GM12892 (cell line): ENCODE results near the gene CUL3.

ENCODE experiments used
- DNase-seq: peaks from one replicate; pipeline ENCODE4 v3.0.0; 2011; ENCODE audit not compliant: insufficient read length
- FAIRE-seq: peaks from 2 replicates; lab custom pipeline; 2011; peaks lifted over from hg19 to GRCh38; lab: Jason Lieb, UNC
- POLR2A ChIP-seq: IDR thresholded peaks from 2 replicates; pipeline ENCODE4 v1.6.1; 2011; ENCODE audit warnings: low read depth, low read length, control low read depth
- POLR2AphosphoS5 ChIP-seq: IDR thresholded peaks from 2 replicates; pipeline ENCODE4 v1.6.1; 2011; ENCODE audit warnings: low read depth, low read length, control low read depth
- TAF1 ChIP-seq: IDR thresholded peaks from 2 replicates; pipeline ENCODE4 v1.6.1; 2011; ENCODE audit warnings: low read depth, mild to moderate bottlenecking, control low read depth, low read length, borderline replicate concordance

Gene CUL3

DNA sequence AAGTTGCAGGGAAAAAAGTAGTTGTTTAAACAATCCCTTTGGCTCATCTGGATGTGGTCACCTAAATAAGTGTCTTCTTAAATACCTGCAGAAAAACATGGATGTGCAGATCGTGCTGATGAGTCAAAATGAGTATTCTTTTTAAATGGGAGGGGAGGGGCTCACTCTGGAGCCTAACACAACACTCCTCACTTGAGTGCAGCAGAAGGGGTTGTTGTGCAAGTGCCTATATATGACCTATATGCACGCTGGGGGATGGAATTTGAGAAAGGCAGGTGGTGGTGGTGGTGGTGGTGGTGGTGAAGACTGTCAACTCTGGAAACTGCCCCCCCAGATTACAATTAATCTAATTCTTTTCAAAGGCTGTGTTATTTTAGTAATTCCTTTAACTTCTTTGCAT, 105.3 kb downstream of the CUL3 start:
- TF ChIP-seq POLR2AphosphoS5 (no peak), TAF1 (no peak), POLR2A (no peak)
- DNase-seq (no peak), FAIRE-seq (no peak)

DNA sequence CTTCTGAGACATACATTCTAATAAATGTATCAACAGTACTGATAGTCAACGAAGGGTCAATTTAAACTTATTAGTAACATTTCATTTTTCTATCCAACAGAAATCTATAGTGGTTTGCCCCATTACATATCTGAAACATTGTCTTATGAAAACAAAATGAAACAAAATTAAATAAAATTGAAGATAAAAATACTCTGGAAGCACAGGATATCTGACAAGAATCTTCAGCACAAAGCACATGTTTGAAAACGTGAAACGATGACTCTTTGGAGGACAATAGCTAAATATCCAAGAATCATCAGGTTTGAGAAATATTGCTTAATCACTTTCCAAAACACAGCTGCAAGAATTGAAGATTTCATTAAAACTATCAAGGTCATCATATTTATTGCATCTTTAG, 112.3 kb downstream of the CUL3 start:
- FAIRE-seq (no peak), DNase-seq (no peak)
- TF ChIP-seq POLR2A (no peak), TAF1 (no peak), POLR2AphosphoS5 (no peak)

DNA sequence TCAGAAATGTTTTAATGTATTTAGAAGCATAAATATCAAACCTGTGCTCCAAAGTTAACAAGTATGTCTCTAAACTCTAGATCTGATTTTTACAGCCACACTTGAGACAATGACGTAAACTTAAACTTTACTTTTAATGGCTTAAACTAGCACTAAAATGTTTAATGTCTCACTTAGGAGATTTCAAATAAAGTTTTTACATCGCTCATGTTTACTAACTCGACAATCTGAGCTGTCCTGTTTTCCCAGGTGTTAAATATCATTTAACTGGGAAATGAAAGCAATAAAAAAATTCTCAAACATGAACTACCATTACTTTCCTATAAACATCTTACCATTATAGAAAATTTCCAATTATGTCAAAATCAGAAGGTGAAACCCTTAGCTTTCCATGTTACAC, 113.0 kb downstream of the CUL3 start:
- FAIRE-seq (no peak), DNase-seq (no peak)
- TF ChIP-seq POLR2AphosphoS5: no peak
- TF ChIP-seq POLR2A: no peak
- no peak for TF ChIP-seq TAF1

DNA sequence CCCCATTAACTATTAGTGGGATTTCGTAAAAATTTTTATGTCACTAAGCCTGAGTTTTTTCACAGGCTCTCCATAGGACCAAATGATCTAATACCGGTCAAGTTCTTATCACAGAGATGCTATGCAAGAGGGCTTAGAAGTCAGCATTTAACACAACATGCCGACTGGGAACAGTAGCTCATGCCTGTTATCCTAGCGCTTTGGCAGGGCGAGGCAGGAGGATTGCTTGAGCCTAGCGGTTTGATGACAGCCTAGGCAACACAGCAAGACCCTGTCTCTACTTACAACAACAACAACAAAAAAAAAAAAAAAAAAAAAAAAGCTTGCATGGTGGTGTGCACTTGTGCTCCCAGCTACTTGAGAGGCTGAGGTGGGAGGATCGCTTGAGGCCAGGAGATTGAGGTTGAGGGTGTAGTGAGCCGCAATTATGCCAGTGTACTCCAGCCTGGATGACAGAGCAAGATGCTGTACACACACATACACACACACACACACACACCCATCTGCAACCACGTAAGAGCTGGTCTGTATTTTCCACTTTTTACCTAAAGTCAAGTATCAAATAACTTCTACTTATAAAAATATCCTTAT, 115.7 kb downstream of the CUL3 start:
- DNase-seq: no peak
- TF ChIP-seq POLR2A (no peak), TAF1 (no peak), POLR2AphosphoS5 (no peak; the same call in 1 of the 2 replicates)
- no peak for FAIRE-seq

DNA sequence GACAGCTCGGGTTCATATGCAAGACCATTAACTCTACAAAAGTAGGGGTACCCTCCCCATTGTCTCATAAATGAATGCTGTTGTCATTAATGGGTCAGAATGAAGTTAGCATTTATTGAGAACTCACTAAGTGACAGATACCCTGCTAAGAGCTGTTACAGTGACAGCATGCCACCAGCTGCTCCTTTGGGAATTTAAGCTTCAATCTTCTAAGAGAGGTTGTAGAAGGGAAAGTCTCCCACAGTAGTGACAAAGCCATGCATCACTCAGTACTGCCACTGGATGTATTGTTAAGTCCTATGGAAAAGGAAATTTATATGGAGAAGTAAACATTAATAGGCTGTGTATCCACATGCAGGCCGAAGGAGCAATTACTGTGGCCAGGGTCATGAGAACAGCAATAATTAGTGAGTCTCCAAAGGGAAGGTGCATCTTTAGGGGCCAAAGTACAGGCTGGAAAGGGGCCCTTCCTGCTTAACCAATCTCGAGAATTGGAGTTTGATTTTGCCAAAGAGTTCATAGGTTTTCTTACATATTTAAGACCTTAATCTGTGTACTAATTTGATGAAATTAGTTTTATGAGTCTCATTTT, 118.8 kb downstream of the CUL3 start:
- FAIRE-seq (no peak), DNase-seq (no peak)
- no peak for TF ChIP-seq POLR2A
- no peak for TF ChIP-seq POLR2AphosphoS5
- TF ChIP-seq TAF1: no peak

DNA sequence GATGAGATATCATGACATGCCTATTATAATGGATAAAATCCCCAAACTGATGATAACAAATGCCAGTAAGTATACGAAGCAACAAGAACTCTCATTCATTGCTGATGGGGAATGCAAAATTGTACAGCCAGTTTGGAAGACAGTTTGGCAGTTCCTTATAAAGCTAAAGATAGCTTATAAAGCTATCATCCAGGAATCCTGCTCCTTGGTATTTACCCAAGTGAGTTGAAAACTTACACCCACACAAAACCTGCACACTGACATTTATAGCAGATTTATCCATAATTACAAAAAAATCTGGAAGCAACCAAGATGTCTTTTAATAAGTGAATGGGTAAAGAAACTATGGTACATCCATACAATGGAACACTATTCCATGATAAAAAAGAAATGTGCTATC, 123.8 kb downstream of the CUL3 start:
- FAIRE-seq (no peak), DNase-seq (no peak)

DNA sequence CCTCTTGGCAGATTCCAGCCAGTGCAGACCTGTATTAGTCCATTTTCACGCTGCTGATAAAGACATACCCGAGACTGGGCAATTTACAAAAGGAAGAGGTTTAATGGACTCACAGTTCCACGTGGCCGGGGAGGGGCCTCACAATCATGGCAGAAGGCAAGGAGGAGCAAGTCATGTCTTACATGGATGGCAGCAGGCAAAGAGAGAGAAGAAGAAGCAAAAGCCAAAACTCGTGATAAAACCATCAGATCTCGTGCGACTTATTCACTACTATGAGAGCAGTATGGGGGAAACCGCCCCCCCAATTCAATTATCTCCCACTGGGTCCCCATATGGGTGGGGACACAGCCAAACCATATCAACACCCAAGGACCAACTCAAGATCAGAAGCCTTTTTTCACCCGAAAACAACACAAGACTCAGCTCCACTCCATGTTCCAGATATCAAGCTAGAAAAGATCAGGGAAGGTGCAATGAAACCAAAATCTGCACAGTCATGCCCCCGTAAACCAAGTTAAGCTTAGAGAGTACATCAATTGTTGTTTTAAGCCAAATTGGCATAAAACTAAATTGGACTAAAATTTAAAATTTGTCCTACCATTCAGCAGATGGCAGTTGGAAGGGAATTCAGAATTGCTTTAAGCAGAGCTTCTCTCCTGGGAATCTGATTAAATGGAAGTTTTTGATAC, 127.6 kb downstream of the CUL3 start:
- TF ChIP-seq POLR2AphosphoS5 (no peak), TAF1 (no peak), POLR2A (no peak)
- no peak for FAIRE-seq
- DNase-seq: no peak

More for the DNA sequence above, 123.8 kb downstream of the CUL3 start:
- TF ChIP-seq TAF1 (no peak), POLR2A (no peak), POLR2AphosphoS5 (no peak)

DNA sequence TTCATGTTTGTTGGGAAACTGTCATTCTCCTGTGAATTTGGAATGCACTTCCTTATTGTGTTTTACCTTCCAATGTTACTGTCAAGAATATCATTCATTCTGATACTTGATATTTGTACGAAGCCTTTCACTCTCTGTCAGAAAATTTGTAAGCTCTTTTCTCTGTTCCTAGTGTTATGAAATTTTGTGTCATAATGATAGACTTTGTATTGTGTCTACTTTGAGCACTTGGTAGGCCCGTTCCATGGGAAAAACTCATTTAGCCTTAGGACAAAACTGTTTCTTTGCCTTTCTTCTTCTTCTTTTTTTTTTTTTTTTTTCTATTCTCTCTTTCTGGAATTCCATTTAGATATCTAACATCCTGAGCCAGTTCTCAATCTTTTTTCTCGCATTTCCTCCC, 131.3 kb downstream of the CUL3 start:
- TF ChIP-seq POLR2AphosphoS5 (no peak), POLR2A (no peak), TAF1 (no peak)

DNA sequence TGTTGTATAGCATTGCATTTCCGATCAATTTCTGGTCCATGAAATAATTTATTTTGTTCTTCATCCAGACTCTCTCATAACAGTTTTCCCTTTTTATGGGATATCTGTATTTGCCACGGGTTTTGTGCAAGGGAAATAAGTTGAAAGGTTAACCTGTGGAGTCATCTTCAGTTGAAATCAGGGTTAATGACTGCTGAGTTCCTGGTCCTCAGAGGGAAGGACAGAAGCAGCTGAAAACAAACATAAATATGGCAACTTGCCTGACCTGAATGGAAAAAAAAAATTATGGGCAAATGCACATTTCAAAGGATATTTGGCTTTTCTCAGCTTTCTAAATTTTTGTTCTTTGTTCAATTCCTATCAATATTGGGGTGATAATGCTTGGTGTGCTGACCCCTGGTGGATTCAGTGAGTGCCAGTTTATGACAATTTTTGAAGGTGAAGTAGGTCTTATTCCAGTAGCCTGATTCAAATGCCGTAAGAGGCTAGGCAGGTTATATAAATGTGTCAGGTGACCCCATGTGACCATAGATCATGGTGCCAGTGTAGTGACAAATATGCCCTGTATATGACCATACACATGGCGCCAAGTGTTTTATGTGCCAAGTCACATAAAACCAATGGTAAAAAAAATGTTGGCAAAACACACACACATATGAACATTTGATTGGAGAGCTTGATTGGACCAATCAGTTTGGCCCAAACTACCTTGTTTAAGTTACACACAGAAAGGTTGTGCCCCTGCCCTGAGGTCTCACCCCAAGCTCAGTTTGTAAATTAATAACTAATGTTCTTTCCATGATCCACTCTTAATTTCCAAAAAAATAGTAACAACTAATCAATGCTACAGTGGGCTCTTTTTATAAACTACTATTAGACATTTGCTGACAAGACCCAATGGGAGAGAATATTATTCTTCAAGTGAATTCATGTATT, 135.7 kb downstream of the CUL3 start:
- peak; percentile 81 for FAIRE-seq
- TF ChIP-seq POLR2A (no peak), POLR2AphosphoS5 (no peak), TAF1 (no peak)
- no peak for DNase-seq

More for the DNA sequence above, 131.3 kb downstream of the CUL3 start:
- FAIRE-seq: no peak
- DNase-seq: no peak

DNA sequence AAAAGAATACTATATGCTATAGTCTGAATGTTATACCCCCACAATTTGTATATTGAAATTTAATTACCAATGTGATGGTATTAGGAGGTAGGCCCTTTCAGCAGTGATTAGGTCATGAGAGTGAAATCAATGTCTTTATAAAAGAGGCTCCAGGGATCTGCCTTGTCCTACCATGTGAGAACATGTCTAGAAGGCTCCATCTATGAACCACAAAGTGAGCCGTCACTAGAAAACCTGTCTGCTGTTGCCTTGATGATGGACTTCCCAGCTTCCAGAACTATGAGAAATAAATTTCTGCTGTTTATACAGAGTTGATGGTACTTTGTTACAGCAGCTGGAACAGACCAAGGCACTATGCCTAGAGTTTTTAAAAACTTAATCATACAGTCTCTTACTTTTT, 136.9 kb downstream of the CUL3 start:
- FAIRE-seq: no peak
- TF ChIP-seq TAF1 (no peak), POLR2A (no peak), POLR2AphosphoS5 (no peak)
- DNase-seq: no peak

DNA sequence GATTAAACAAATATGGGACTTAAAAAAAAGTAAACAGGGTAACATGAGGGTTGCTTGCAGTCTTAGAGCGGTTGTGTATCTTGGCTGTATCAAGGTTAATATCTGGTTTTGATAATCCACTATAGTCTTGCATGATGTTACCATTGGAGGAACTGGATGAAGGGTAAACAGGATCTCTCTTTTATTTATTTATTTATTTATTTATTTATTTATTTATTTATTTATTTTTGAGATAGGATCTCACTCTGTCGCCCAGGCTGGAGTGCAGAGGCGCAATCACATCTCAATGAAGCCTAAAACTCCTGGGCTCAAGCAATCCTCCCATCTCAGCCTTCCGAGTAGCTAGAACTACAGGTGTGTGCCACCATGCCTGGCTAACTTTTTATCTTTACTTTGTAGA, 140.4 kb downstream of the CUL3 start:
- no peak for TF ChIP-seq POLR2A
- no peak for TF ChIP-seq POLR2AphosphoS5
- TF ChIP-seq TAF1: no peak
- DNase-seq (no peak), FAIRE-seq (no peak)
